ENCODE results near the gene FMO1. TPM values are rescaled to one million over a fixed set of nuclear protein-coding genes. Genes with fewer than 3 reads are reported as not detected.

FMO1 gene
- total RNA-seq, 120 experiments from 2014 or later: 0.21 to 1.3 (median 0.56) TPM; not detected in 106

Other genes starting within 250 kb of the FMO1 start
- 1 to 10 TPM in 61 of 120 experiments, under 1 TPM in 57, not detected in 2; 0.14 to 3.1 (median 1.0) TPM for gene FMO3, start 157.6 kb upstream of the FMO1 start, total RNA-seq
- 10 to 100 TPM in 3 of 120 experiments, 1 to 10 TPM in 115, under 1 TPM in 2; 0.65 to 14.6 (median 3.5) TPM for gene FMO2, start 63.2 kb upstream of the FMO1 start, total RNA-seq
- 1 to 10 TPM in 107 of 120 experiments, under 1 TPM in 13; 0.35 to 5.3 (median 2.0) TPM for gene FMO4, start 65.7 kb downstream of the FMO1 start, total RNA-seq
- 100 to 1,000 TPM; 127 to 198 (median 149) TPM for gene PRRC2C, start 237.0 kb downstream of the FMO1 start, total RNA-seq

Data from dorsolateral prefrontal cortex (tissue), 118 donors.